NCI-H1105 treated with DMSO at 0.1 percent for 48 hours (cell line): ENCODE data around the gene ABL1.

Source experiments
- DNase-seq: peaks from one replicate; lab custom pipeline; 2025; lab: John Stamatoyannopoulos, UW

ABL1 gene

GRCh38 chr9:130849356-130849755 lies 14.3 kb downstream of the ABL1 start:
- no peak for DNase-seq

DNA sequence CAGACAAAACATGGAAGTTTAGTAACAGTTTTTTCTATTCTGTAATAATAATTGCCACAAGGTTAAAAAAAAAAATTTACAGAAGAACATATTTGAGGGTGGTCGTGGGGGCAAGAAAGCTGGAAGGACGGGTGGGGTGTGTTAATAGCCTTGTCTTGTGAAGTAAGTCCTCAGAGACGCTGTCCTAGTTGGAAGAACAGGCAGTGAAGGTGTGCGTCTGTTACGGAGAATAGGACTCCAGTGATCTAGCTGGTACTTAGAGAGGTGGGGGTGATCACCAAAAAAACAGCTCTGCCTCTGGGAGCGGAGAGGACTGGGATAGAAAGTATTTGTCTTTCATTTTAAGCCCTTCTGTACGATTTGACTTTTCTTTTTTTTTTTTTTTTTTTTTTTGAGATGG lies 17.7 kb downstream of the ABL1 start:
- no peak for DNase-seq

GRCh38 chr9:130854092-130854491 lies 19.0 kb downstream of the ABL1 start:
- DNase-seq, result no peak

DNA sequence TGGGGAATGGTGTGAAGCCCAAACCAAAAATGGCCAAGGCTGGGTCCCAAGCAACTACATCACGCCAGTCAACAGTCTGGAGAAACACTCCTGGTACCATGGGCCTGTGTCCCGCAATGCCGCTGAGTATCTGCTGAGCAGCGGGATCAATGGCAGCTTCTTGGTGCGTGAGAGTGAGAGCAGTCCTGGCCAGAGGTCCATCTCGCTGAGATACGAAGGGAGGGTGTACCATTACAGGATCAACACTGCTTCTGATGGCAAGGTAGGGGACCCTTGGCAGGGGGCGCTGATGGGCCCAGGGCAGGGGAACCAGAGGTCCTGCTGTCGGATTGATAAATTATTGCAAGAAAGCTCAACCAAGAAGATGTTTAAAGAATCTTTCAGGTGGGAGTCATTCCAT lies 19.8 kb downstream of the ABL1 start:
- no peak for DNase-seq

- no peak for DNase-seq
These were observed 21.4 kb downstream of the ABL1 start for GRCh38 chr9:130856474-130856873.

- DNase-seq, result no peak
These were observed 23.0 kb downstream of the ABL1 start for GRCh38 chr9:130857864-130858738.

DNA sequence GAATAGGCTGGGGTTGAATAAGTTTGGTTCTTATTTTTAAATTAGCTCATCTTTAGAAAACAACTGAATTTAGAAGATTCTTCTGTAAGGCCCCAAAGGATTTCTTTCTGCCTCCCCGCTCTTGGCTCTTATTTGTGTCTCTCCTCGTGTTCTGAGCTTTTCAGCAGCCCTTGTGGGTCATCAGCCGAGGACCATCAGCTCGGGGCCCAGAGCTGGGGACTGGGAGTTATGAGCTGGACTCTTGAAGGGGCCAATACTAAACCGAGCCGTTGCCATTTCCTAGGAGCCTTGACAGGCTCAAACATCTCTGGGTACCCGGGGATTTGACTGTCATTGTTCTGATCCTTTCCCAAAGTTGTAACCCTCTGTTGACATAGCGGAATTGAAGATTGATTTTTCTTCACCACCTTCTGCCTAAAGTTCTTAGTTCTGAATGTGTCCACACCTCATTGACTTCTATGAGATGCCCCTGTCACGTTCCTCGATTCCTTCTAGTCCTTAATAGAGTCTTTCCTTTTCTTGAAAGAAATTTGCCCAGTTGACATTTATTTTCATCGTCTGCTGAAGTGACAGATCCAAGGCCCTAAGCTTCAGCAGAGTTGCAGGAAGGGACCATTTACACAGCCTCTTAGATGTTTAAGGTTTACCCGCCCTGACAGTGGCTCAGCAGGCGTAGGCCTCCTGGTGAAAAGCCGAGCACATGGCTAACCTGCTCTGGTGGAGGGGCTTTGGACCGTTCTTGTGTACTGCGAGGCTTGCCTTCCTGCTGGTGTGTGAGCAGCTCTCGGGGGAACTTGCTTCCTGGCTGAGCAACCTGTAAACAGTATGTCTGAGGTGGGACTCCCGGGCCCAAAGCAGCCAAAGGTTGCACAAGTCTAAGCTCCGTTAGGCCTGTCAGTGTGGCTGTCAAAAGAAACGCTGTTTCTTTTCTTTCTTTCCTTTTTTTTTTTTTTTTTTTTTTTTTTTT lies 24.0 kb downstream of the ABL1 start:
- DNase-seq, result no peak

GRCh38 chr9:130860458-130861316 lies 25.6 kb downstream of the ABL1 start:
- no peak for DNase-seq

- DNase-seq, result no peak
These were observed 26.5 kb downstream of the ABL1 start for GRCh38 chr9:130861372-130862180.

DNA sequence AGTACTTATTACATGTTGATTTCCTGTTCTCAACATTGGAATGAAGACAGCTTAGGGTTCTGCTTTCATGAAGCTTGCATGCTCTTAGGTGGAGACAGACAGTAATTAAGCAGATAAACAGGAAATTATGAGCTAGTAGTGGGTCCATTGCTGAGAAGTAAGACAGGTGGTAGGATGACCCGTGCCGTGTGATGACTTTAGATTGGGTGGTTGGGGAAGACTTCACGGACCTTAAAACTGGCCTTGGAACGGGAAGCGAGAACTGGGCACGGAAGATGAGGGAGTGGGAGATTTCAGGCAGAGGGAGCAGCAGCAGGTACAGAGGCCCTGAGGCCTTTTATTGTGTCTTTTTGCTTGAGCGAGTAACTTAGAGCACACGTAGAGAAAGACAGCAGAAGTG lies 27.2 kb downstream of the ABL1 start:
- DNase-seq, result no peak

GRCh38 chr9:130862747-130863146 lies 27.7 kb downstream of the ABL1 start:
- no peak for DNase-seq

DNA sequence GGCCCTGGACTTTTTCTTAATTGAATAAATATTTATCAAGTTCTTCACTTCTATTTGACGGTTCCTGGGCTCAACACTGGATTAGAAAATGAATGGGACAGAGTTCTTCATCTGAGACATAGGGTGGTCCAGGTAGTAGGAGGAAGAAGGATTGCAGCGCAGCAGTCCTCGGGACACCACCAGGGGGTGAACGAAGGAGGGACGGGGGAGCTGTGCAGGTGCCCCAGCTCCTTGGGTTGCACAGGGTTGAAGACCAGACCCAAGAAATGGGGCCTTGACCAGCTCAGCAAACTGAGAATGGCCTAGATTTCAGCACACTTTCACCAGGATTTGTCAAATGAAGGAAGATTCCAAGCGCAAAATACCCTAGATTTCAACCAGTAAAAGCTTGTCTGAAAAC lies 29.5 kb downstream of the ABL1 start:
- DNase-seq, result no peak

- DNase-seq, result no peak
These were observed 30.9 kb downstream of the ABL1 start for GRCh38 chr9:130865921-130866320.

GRCh38 chr9:130866474-130866965 lies 31.5 kb downstream of the ABL1 start:
- DNase-seq, result peak; percentile 84

DNA sequence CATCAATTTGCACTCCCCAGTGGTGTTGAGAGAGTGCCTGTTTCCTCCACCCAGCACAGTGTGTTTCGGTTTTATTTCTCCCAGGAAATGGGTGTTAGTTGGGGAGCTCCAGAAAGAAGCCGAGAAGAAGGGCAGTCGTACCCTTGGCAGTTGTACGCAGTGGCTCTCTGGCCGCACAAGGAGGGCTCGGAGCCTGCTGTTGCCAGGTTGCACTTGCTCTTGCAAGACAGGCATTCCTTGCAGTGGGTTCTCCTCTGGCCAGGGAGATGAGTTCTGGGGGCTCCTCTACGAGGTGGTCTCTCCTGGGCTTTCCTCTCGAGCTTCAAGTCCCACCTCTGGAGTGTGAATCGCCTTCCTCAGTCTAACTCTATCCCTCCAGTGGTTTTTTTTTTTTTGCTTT lies 32.5 kb downstream of the ABL1 start:
- no peak for DNase-seq

DNA sequence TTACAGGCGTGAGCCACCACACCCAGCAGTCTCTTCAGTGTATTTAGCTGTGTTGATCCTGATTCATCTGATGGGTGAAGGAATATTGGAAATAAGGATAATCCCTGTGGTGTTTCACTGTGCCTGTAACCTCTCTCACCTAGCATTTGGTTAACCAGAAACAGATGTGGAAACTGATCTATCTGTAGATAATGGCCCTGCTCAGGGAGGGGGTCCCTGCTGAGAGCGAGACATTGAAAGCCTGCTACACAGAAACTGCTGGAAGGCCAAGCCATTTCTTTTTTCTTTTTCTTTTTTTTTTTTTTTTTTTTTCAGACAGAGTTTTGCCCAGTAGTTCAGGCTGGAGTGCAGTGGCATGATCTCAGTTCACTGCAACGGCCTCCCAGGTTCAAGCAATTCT lies 33.2 kb downstream of the ABL1 start:
- no peak for DNase-seq

DNA sequence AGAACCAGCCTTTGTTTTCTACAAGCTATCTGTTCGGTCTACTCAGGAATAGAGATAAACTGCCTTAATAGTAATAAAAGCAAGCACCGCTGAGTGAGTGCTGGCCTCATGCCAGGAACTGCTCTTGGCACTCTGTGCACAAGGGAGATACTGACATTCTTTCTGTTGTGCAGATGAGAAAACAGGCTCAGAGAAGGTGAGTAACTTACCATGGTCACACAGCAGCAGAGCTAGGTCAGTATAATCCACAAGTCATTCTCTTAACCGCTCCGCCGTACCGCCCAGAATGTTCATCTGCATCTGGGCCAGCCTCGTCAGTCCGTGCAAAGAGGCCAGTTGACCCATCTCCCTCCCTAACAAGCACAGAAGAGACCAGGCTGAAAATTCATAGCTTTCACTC lies 34.2 kb downstream of the ABL1 start:
- DNase-seq, result peak; percentile 10

GRCh38 chr9:130870491-130871381 lies 35.7 kb downstream of the ABL1 start:
- no peak for DNase-seq

DNA sequence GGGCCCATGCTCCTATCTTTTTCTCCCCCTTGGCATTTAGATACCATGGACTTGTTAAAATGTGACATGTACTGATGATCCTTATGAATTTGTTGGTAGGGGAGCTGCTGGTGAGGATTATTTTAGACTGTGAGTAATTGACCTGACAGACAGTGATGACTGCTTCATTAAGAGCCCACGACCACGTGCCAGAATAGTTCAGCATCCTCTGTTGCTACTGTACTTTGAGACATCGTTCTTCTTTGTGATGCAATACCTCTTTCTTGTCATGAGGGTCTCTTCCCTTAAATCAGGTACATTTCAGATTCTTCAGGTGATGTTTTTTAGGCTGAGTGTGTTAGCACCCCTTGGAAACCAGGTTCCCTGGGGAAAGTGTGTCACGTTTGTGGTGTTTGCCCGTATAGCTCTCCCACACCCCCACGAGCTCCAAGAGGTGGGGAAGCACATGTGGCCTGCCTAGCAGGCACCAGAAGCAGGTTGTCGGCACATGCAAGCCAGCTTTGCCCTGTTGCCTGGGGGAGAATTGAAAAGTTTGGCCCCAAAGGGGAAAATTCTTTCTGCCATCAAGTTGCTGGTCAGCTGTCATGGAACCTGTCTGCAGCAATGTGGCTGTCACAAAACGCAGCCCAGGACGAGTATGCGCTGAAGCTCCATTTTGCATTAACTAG lies 36.5 kb downstream of the ABL1 start:
- DNase-seq, result no peak
